T-cell (primary cell): ENCODE results near the gene PPM1E. TPM values are rescaled to one million over a fixed set of nuclear protein-coding genes. Genes with fewer than 3 reads are reported as not detected.
"Not testable (repeated sequence)": the region's sequence is repeated elsewhere in the genome, so short reads cannot be mapped to it uniquely, and the experiment has no call there.

Experiments
- ATAC-seq, 4 experiments: fragments of 200-7000 bp in 3 of 4; fragments of 150-1000 bp in 1 of 4; cut with Tn5 transposase; replicated peaks in 1 of 4; 1 replicate in 3 of 4; 2 replicates in 1 of 4; pipeline ENCODE4 v1.10.0; 2021; ENCODE audit warnings: moderate library complexity in 3 of 4, mild to moderate bottlenecking in 2 of 4, moderate number of reproducible peaks in 1 of 4
- CTCF ChIA-PET, 2 donors: fragments of 300-600 bp; sonication (Branson Sonifier 250); formaldehyde crosslinking; loops; one replicate each; lab custom pipeline; 2022; ENCODE audit warnings: antibody characterized with exemption in 2 of 2; lab: Charles Lee
- POLR2A ChIA-PET, 2 donors: fragments of 300-600 bp; sonication (Branson Sonifier 250); formaldehyde crosslinking; loops; one replicate each; lab custom pipeline; 2022; ENCODE audit warnings: antibody characterized with exemption in 2 of 2; lab: Charles Lee
- DNase-seq, 35 experiments: peaks; one replicate each; pipeline versions ENCODE4 v3.0.0 to v3.0.0-alpha.2; 2013 to 2023
- H3K27ac ChIP-seq: one replicate; pipeline ENCODE4 v1.5.1; 2013; ENCODE audit warnings: low read length
- H3K27me3 ChIP-seq, 2 experiments: replicated peaks in 1 of 2; 1 replicate in 1 of 2; 2 replicates in 1 of 2; pipeline versions ENCODE4 v1.6.1 to v1.7.0; 2013; ENCODE audit warnings: low read length in 1 of 2, mixed read lengths in 1 of 2; ENCODE audit not compliant: control insufficient read depth in 2 of 2, insufficient read depth in 2 of 2; ENCODE audit errors: extremely low read depth in 1 of 2
- H3K36me3 ChIP-seq, 2 donors: 1 replicate in 1 of 2; 2 replicates in 1 of 2; pipeline versions ENCODE4 v1.6.1 to v1.7.0; 2013; ENCODE audit warnings: low read length in 1 of 2; ENCODE audit not compliant: control insufficient read depth in 2 of 2, insufficient read depth in 1 of 2; ENCODE audit errors: extremely low read depth in 1 of 2
- H3K4me1 ChIP-seq, 2 experiments: 1 replicate in 1 of 2; 2 replicates in 1 of 2; pipeline versions ENCODE4 v1.6.1 to v1.7.0; 2013; ENCODE audit warnings: low read length in 2 of 2, mixed read lengths in 1 of 2; ENCODE audit not compliant: insufficient read depth in 2 of 2, control insufficient read depth in 1 of 2; ENCODE audit errors: extremely low read depth in 1 of 2
- H3K4me3 ChIP-seq, 2 donors: 1 replicate in 1 of 2; 2 replicates in 1 of 2; pipeline versions ENCODE4 v1.5.1 to v1.7.0; 2013; ENCODE audit warnings: mild to moderate bottlenecking in 2 of 2, low read length in 1 of 2, moderate library complexity in 1 of 2; ENCODE audit not compliant: control insufficient read depth in 1 of 2; ENCODE audit errors: extremely low read depth in 1 of 2
- H3K9me3 ChIP-seq: 2 replicates; pipeline ENCODE4 v1.7.0; 2013
- H3K27ac Mint-ChIP-seq, 2 donors: one replicate each; pipeline ENCODE4 v1.8.0; 2020 to 2021; ENCODE audit warnings: mild to moderate bottlenecking in 2 of 2, mixed read lengths in 2 of 2
- H3K27me3 Mint-ChIP-seq, 2 donors: one replicate each; pipeline ENCODE4 v1.8.0; 2021 to 2022; ENCODE audit warnings: mixed read lengths in 2 of 2
- H3K36me3 Mint-ChIP-seq: one replicate; pipeline ENCODE4 v1.8.0; 2021; ENCODE audit warnings: mixed read lengths
- H3K4me1 Mint-ChIP-seq, 3 donors: one replicate each; pipeline ENCODE4 v1.8.0; 2020 to 2022; ENCODE audit warnings: mixed read lengths in 3 of 3, mild to moderate bottlenecking in 1 of 3
- H3K4me3 Mint-ChIP-seq, 3 donors: one replicate each; pipeline ENCODE4 v1.8.0; 2020 to 2022; ENCODE audit warnings: mild to moderate bottlenecking in 3 of 3, mixed read lengths in 3 of 3, moderate library complexity in 3 of 3
- H3K9me3 Mint-ChIP-seq, 3 donors: one replicate each; pipeline ENCODE4 v1.8.0; 2020 to 2022; ENCODE audit warnings: mixed read lengths in 3 of 3
- WGBS: methylation state at CpG from one replicate; pipeline ENCODE4 v1.1.5; 2013; ENCODE audit warnings: missing lambda C conversion rate; ENCODE audit not compliant: insufficient coverage; 5-methylcytosine and 5-hydroxymethylcytosine counted together
- total RNA-seq, 35 experiments: library from RNA in 6 of 35; stranded (reverse) in 6 of 35; fragments of 120-200 nt in 1 of 35; gene quantifications; one replicate each; pipeline versions ENCODE4 v1.2.1 to v1.2.4 and lab custom pipeline; 2013 to 2026

PPM1E gene
- total RNA-seq, 5 donors from 2014 or later (not counting 1 experiment from before 2014, with no cell fraction given), result 0.03 TPM; not detected in 4

DNA sequence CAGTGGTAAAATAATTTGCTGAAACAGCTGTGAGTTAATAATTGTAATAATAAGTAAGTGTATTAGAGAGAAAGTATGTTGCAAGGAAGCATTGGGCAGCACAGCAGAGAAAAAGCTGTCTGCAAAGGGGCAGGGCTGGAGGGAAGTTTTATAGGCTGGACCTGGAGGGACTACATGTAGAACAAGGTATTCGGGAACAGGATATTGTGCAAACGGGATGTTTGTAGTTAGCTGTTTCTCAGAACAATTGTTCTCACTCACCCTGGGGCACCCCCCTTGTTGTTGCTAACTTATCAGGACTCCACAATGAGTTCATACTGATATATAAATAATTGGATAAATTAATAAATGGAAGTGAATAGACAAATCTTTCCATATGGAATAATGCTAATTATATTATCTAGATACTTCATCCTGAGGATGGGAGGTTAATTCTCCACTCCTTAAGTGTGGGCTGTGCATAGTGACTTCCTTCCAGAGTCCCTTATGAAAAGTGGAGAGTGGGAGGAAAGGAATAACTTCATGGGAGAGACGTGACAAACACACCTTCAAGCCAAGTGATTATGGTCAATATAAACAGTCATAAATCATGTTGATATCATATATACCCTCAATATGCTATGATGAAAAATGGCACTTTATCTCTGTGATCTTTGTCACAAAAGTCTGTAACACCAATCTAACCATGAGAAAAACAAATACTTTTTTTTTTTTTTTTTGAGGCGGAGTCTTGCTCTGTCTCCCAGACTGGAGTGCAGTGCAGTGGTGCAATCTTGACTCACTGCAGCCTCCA, 85.4 kb downstream of the PPM1E start:
- Histone ChIP-seq H3K9me3 (no peaks in the 10 kb centered on the region), H3K4me1 (no peaks in the 10 kb centered on the region), H3K4me3 (no peak overlapping the region), H3K27ac (no peak overlapping the region), H3K36me3 (no peaks in the 10 kb centered on the region), H3K27me3 (peaks cover 0 to 6% of the 10 kb centered on the region in 2 experiments)
- CTCF ChIA-PET, result interaction anchor here in 1 of 2 donors (0.5 kb wide), 1 partner anchor 57 kb away, joined by 3 read pairs; no protein-coding TSS in a partner anchor
- Mint-ChIP-seq H3K9me3 (no peaks in the 10 kb centered on the region), H3K27ac (no peak overlapping the region), H3K4me3 (no peak overlapping the region), H3K36me3 (peaks cover 3% of the 10 kb centered on the region), H3K4me1 (no peaks in the 10 kb centered on the region), H3K27me3 (peaks cover 14 to 18% of the 10 kb centered on the region in 2 donors)
- ATAC-seq (no peak), DNase-seq (no peak)
- POLR2A ChIA-PET, result no interaction called here
- WGBS, result 100% methylated on average over 2 of the region's 4 CpGs

DNA sequence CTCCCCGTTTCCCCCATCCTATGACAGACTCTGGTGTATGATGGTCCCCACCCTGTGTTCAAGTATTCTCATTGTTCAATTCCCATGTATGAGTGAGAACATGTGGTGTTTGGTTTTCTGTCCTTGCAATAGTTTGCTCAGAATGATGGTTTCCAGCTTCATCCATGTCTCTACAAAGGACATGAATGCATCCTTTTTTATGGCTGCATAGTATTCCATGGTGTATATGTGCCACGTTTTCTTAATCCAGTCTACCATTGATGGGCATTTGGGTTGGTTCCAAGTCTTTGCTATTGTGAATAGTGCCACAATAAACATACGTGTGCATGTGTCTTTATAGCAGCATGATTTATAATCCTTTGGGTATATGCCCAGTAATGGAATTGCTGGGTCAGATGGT, 90.8 kb downstream of the PPM1E start:
- H3K27me3 Mint-ChIP-seq, result peaks cover 19 to 27% of the 10 kb centered on the region in 2 donors
- H3K27ac ChIP-seq, H3K4me3 ChIP-seq, H3K4me1 ChIP-seq, H3K9me3 Mint-ChIP-seq, H3K4me3 Mint-ChIP-seq, H3K36me3 Mint-ChIP-seq, H3K4me1 Mint-ChIP-seq, H3K9me3 ChIP-seq, H3K36me3 ChIP-seq, POLR2A ChIA-PET, DNase-seq, H3K27me3 ChIP-seq, ATAC-seq, CTCF ChIA-PET, H3K27ac Mint-ChIP-seq: not testable (repeated sequence)
- WGBS, result no CpG with 5 or more reads among the region's 3 CpGs

DNA sequence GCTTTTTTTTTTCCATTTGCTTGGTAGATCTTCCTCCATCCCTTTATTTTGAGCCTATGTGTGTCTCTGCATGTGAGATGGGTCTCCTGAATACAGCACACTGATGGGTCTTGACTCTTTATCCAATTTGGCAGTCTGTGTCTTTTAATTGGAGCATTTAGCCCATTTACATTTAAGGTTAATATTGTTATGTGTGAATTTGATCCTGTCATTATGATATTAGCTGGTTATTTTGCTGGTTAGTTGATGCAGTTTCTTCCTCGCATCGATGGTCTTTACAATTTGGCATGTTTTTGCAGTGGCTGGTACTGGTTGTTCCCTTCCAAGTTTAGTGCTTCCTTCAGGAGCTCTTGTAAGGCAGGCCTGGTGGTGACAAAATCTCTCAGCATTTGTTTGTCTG, 94.5 kb downstream of the PPM1E start:
- H3K27ac Mint-ChIP-seq, CTCF ChIA-PET, H3K27me3 ChIP-seq, DNase-seq, H3K4me1 Mint-ChIP-seq, H3K36me3 ChIP-seq, H3K4me3 ChIP-seq, H3K27ac ChIP-seq, H3K4me3 Mint-ChIP-seq, ATAC-seq, H3K9me3 ChIP-seq, H3K9me3 Mint-ChIP-seq, H3K4me1 ChIP-seq, H3K36me3 Mint-ChIP-seq, POLR2A ChIA-PET: not testable (repeated sequence)
- WGBS, result no CpG with 5 or more reads among the region's 2 CpGs
- peaks cover 29 to 43% of the 10 kb centered on the region in 2 donors for H3K27me3 Mint-ChIP-seq

DNA sequence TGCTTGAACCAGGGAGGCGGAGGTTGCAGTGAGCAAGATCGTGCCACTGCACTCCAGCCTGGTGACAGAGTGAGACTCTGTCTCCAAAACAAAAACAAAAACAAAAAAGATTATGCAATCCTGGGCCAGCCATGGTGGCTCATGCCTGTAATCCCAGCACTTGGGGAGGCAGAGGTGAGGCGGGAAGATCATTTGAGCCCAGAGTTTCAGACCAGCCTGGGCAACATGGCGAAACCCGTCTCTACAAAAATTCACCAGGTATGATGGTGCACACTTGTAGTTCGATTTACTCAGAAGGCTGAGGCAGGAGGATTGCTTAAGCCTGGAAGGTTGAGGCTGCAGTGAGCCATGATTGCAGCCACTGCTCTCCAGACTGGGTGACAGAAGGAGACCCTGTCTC, 109.6 kb downstream of the PPM1E start:
- POLR2A ChIA-PET, result no interaction called here

DNA sequence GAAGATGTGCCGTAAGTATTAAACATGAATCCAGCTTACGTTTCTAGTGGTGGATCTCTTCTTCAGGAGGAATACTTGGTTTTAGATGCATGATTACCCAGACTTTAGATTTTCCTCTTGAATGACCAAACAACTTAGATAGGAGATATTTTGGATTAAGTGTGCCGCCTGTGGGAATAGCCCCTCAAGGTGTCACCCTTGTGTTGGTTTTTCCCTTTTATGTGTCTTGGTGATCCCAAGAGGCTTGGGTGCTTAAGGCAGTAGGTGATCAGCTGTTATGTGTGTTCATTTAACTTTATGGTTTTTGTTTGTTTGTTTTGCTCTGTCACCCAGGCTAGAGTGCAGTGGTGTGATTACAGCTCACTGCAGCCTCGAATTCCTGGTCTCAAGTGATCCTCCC, 115.1 kb downstream of the PPM1E start:
- Mint-ChIP-seq H3K4me3 (no peak overlapping the region), H3K27me3 (peaks cover 5 to 7% of the 10 kb centered on the region in 2 donors), H3K36me3 (no peaks in the 10 kb centered on the region), H3K27ac (no peak overlapping the region), H3K9me3 (no peaks in the 10 kb centered on the region), H3K4me1 (no peaks in the 10 kb centered on the region)
- DNase-seq (no peak), ATAC-seq (no peak)
- Histone ChIP-seq H3K36me3 (no peaks in the 10 kb centered on the region), H3K4me3 (no peak overlapping the region), H3K9me3 (no peaks in the 10 kb centered on the region), H3K4me1 (no peaks in the 10 kb centered on the region), H3K27me3 (peaks cover 2% of the 10 kb centered on the region in 2 experiments), H3K27ac (no peak overlapping the region)
- ChIA-PET CTCF (interaction anchor here in 1 of 2 donors (0.6 kb wide), 1 partner anchor 46 kb away, joined by 3 read pairs; no protein-coding TSS in a partner anchor), POLR2A (no interaction called here)
- no CpG with 5 or more reads among the region's 4 CpGs for WGBS

More for the DNA sequence above, 109.6 kb downstream of the PPM1E start:
- whole genome bisulfite sequencing, result 86% methylated on average over 2 of the region's 6 CpGs
- DNase-seq, result no peak
- no peak overlapping the region for H3K27ac ChIP-seq
- no peak overlapping the region for H3K27ac Mint-ChIP-seq
- no peak overlapping the region for H3K4me3 Mint-ChIP-seq
- H3K36me3 Mint-ChIP-seq, result no peaks in the 10 kb centered on the region
- peaks cover 2 to 12% of the 10 kb centered on the region in 2 experiments for H3K27me3 ChIP-seq
- CTCF ChIA-PET, result no interaction called here
- H3K9me3 Mint-ChIP-seq, result no peaks in the 10 kb centered on the region
- no peaks in the 10 kb centered on the region for H3K4me1 Mint-ChIP-seq
- H3K36me3 ChIP-seq, result no peaks in the 10 kb centered on the region
- H3K9me3 ChIP-seq, result no peaks in the 10 kb centered on the region
- no peak for ATAC-seq
- no peaks in the 10 kb centered on the region for H3K4me1 ChIP-seq
- no peak overlapping the region for H3K4me3 ChIP-seq
- peaks cover 11 to 23% of the 10 kb centered on the region in 2 donors for H3K27me3 Mint-ChIP-seq

DNA sequence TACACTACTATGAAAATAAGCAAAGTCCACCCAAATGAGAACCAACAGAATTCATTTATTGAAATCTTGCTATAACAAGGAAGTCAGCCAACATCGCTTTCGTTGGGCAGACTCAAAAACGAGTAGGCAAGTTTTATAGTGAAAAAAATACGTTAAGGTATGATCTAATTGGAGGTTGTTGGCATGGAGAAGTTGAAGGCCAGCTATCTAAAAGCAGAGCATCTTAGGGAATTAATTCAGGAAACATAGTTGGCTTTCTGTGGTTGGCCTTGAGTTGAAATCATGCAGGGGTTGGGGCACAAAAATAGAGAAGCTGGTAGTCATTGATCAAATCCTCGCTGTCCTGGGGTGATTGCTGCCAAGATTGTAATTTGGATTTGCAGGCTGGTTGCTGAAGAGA, 118.3 kb downstream of the PPM1E start:
- Histone ChIP-seq H3K27ac (no peak overlapping the region), H3K27me3 (no peaks in the 10 kb centered on the region), H3K9me3 (no peaks in the 10 kb centered on the region), H3K36me3 (no peaks in the 10 kb centered on the region), H3K4me3 (no peak overlapping the region), H3K4me1 (no peaks in the 10 kb centered on the region)
- ATAC-seq (no peak), DNase-seq (no peak)
- Mint-ChIP-seq H3K9me3 (no peaks in the 10 kb centered on the region), H3K4me1 (no peaks in the 10 kb centered on the region), H3K27me3 (peaks cover 0 to 4% of the 10 kb centered on the region in 2 donors), H3K36me3 (no peaks in the 10 kb centered on the region), H3K4me3 (no peak overlapping the region), H3K27ac (no peak overlapping the region)
- WGBS, result 63% methylated on average over 1 of the region's 5 CpGs
- ChIA-PET POLR2A (no interaction called here), CTCF (no interaction called here)
